B cell (primary cell): ENCODE results near the gene NOL6. TPM values are rescaled to one million over a fixed set of nuclear protein-coding genes. Genes with fewer than 3 reads are reported as not detected.

Experiments
- ATAC-seq: fragments of 200-7000 bp; cut with Tn5 transposase; one replicate; pipeline ENCODE4 v1.10.0; 2021; ENCODE audit warnings: low read depth, mild to moderate bottlenecking, moderate number of reproducible peaks, moderate library complexity
- CTCF ChIA-PET: fragments of 350-600 bp; sonication (Branson Sonifier 250); formaldehyde crosslinking; loops from one replicate; lab custom pipeline; 2021; ENCODE audit warnings: antibody characterized with exemption, inconsistent platforms; lab: Charles Lee
- POLR2A ChIA-PET: fragments of 350-600 bp; sonication (Branson Sonifier 250); formaldehyde crosslinking; loops from one replicate; lab custom pipeline; 2021; ENCODE audit warnings: antibody characterized with exemption; lab: Charles Lee
- DNase-seq: peaks from one replicate; pipeline ENCODE4 v3.0.0; 2013
- H2AFZ ChIP-seq: 2 replicates; pipeline ENCODE4 v1.6.1; 2012; ENCODE audit warnings: mild to moderate bottlenecking, low read depth, low read length; ENCODE audit not compliant: insufficient read depth, poor library complexity, severe bottlenecking
- H3K27ac ChIP-seq, 2 donors: 1 replicate in 1 of 2; 2 replicates in 1 of 2; pipeline ENCODE4 v1.5.1; 2012 to 2013; ENCODE audit warnings: low read length in 2 of 2, mild to moderate bottlenecking in 2 of 2, moderate library complexity in 1 of 2
- H3K27me3 ChIP-seq, 4 experiments: fragments of 200-600 bp in 1 of 4; sonication (generic) in 1 of 4; replicated peaks in 1 of 4; 1 replicate in 2 of 4; 2 replicates in 2 of 4; pipeline versions ENCODE4 v1.6.1 to v1.7.0; 2013 to 2016; ENCODE audit warnings: low read length in 3 of 4, mild to moderate bottlenecking in 2 of 4, mixed read lengths in 1 of 4, moderate library complexity in 1 of 4; ENCODE audit not compliant: insufficient read depth in 4 of 4, control insufficient read depth in 3 of 4; ENCODE audit errors: control extremely low read depth in 1 of 4
- H3K36me3 ChIP-seq, 2 experiments: replicated peaks in 1 of 2; 1 replicate in 1 of 2; 2 replicates in 1 of 2; pipeline versions ENCODE4 v1.6.1 to v1.7.1; 2013; ENCODE audit warnings: low read length in 1 of 2; ENCODE audit not compliant: insufficient read depth in 2 of 2, control insufficient read depth in 1 of 2; ENCODE audit errors: control extremely low read depth in 1 of 2, extremely low read depth in 1 of 2
- H3K4me1 ChIP-seq, 2 donors: fragments of 200-600 bp in 1 of 2; sonication (generic) in 1 of 2; 1 replicate in 1 of 2; 2 replicates in 1 of 2; pipeline versions ENCODE4 v1.5.1 to v1.6.1; 2013 to 2017; ENCODE audit warnings: low read length in 2 of 2; ENCODE audit not compliant: control insufficient read depth in 2 of 2, insufficient read depth in 2 of 2
- H3K4me2 ChIP-seq: replicated peaks from 2 replicates; pipeline ENCODE3; 2012; ENCODE audit warnings: mild to moderate bottlenecking, low read depth, low read length; ENCODE audit not compliant: poor library complexity, severe bottlenecking
- H3K4me3 ChIP-seq, 5 experiments: fragments of 200-600 bp in 1 of 5; sonication (generic) in 1 of 5; 1 replicate in 3 of 5; 2 replicates in 2 of 5; pipeline versions ENCODE4 v1.5.1 to v1.7.0; 2011 to 2016; ENCODE audit warnings: low read length in 4 of 5, mild to moderate bottlenecking in 4 of 5, low read depth in 2 of 5, control low read depth in 1 of 5, moderate library complexity in 1 of 5; ENCODE audit not compliant: insufficient read depth in 1 of 5; ENCODE audit errors: control extremely low read depth in 1 of 5, extremely low read depth in 1 of 5
- H3K79me2 ChIP-seq: fragments of 200-600 bp; sonication (generic); one replicate; pipeline ENCODE4 v1.6.0; 2016; ENCODE audit warnings: low read length; ENCODE audit not compliant: control insufficient read depth, insufficient read depth
- H3K9ac ChIP-seq: fragments of 200-600 bp; sonication (generic); 2 replicates; pipeline ENCODE4 v1.6.1; 2017; ENCODE audit warnings: mild to moderate bottlenecking, low read length, moderate library complexity
- H3K9me3 ChIP-seq, 3 donors: one replicate each; pipeline versions ENCODE4 v1.6.1 to v1.7.1; 2013; ENCODE audit warnings: low read length in 2 of 3; ENCODE audit not compliant: control insufficient read depth in 2 of 3, insufficient read depth in 1 of 3; ENCODE audit errors: control extremely low read depth in 1 of 3
- H4K20me1 ChIP-seq: 2 replicates; pipeline ENCODE4 v1.6.0; 2012; ENCODE audit warnings: mild to moderate bottlenecking, low read length; ENCODE audit not compliant: insufficient read depth, control insufficient read depth, poor library complexity, severe bottlenecking
- H3K27ac Mint-ChIP-seq: one replicate; pipeline ENCODE4 v1.8.0; 2021; ENCODE audit warnings: mixed read lengths
- H3K27me3 Mint-ChIP-seq: one replicate; pipeline ENCODE4 v1.8.0; 2021; ENCODE audit warnings: mixed read lengths
- H3K4me1 Mint-ChIP-seq: one replicate; pipeline ENCODE4 v1.8.0; 2021; ENCODE audit warnings: mixed read lengths
- H3K4me3 Mint-ChIP-seq: one replicate; pipeline ENCODE4 v1.8.0; 2021; ENCODE audit warnings: mixed read lengths
- H3K9me3 Mint-ChIP-seq: one replicate; pipeline ENCODE4 v1.8.0; 2022; ENCODE audit warnings: mixed read lengths; ENCODE audit not compliant: insufficient read depth
- EZH2 ChIP-seq: IDR thresholded peaks from 2 replicates; pipeline ENCODE4 v1.6.1; 2012; ENCODE audit warnings: borderline replicate concordance, low read depth, mild to moderate bottlenecking, moderate library complexity, low read length; ENCODE audit not compliant: insufficient read depth, poor library complexity, severe bottlenecking
- WGBS: methylation state at CpG from one replicate; pipeline ENCODE4 v1.1.5; 2013; ENCODE audit warnings: missing lambda C conversion rate; ENCODE audit not compliant: insufficient coverage; 5-methylcytosine and 5-hydroxymethylcytosine counted together
- intact Hi-C: fragments of 100-400 bp; cut with micrococcal nuclease; formaldehyde crosslinking; loops from one replicate; pipeline ENCODE4 v1.10.0; 2022
- polyA plus RNA-seq: library from polyadenylated mRNA; depleted of rRNA; stranded (reverse); fragments of >200 nt; gene quantifications from 2 replicates; pipeline ENCODE4 v1.2.3, GENCODE V29; 2012
- total RNA-seq, 2 donors: library from RNA; stranded (reverse); fragments of 120-200 nt in 1 of 2; gene quantifications; 1 replicate in 1 of 2; 2 replicates in 1 of 2; pipeline versions ENCODE4 v1.2.3 to v1.2.4, GENCODE V29; 2013 to 2022
- TF ChIP-seq, protein P1 (sequence below): fragments of 200-600 bp; IDR thresholded peaks from one replicate; pipeline ENCODE4 v1.8.0; 2022; ENCODE audit warnings: antibody characterized with exemption, mild to moderate bottlenecking

The NOL6 gene
- total and polyA plus RNA-seq, 2 donors (not counting 1 experiment from before 2014, with no cell fraction given): 31.8 to 40.1 TPM

DNA sequence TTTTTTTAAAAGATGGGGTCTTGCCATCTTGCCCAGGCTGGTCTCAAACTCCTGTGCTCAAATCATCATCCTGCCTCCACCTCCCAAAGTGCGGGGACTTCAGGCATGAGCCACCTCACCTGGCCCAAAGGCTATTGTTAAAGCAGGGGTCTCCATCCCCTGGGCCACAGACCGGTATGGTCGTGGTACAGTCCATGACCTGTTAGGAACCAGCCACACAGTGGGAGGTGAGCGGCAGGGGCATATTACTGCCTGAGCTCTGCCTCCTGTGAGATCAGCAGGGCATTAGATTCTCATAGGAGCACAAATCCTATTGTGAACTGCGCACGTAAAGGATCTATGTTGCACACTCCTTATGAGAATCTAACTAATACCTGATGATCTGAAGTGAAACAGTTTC, 7.3 kb upstream of the NOL6 start:
- no peaks in the 10 kb centered on the region for H3K9me3 Mint-ChIP-seq
- no peaks in the 10 kb centered on the region for H3K79me2 ChIP-seq
- no peaks in the 10 kb centered on the region for H3K4me1 ChIP-seq
- TF ChIP-seq, protein P1, sequence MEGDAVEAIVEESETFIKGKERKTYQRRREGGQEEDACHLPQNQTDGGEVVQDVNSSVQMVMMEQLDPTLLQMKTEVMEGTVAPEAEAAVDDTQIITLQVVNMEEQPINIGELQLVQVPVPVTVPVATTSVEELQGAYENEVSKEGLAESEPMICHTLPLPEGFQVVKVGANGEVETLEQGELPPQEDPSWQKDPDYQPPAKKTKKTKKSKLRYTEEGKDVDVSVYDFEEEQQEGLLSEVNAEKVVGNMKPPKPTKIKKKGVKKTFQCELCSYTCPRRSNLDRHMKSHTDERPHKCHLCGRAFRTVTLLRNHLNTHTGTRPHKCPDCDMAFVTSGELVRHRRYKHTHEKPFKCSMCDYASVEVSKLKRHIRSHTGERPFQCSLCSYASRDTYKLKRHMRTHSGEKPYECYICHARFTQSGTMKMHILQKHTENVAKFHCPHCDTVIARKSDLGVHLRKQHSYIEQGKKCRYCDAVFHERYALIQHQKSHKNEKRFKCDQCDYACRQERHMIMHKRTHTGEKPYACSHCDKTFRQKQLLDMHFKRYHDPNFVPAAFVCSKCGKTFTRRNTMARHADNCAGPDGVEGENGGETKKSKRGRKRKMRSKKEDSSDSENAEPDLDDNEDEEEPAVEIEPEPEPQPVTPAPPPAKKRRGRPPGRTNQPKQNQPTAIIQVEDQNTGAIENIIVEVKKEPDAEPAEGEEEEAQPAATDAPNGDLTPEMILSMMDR: no peak
- TF ChIP-seq EZH2: no peak
- H3K27me3 ChIP-seq: no peaks in the 10 kb centered on the region
- H3K27ac ChIP-seq: no peak overlapping the region
- H4K20me1 ChIP-seq: no peaks in the 10 kb centered on the region
- no peak for ATAC-seq
- no peaks in the 10 kb centered on the region for H3K9me3 ChIP-seq
- H3K27ac Mint-ChIP-seq: no peak overlapping the region
- no peak overlapping the region for H3K4me3 ChIP-seq
- peaks cover 4% of the 10 kb centered on the region for H3K27me3 Mint-ChIP-seq
- ChIA-PET POLR2A (interaction anchor here (0.7 kb wide), 1 partner anchor 808 kb away, joined by 5 read pairs; no protein-coding TSS in a partner anchor), CTCF (no interaction called here)
- no peaks in the 10 kb centered on the region for H3K36me3 ChIP-seq
- no peak for DNase-seq
- H3K9ac ChIP-seq: no peak overlapping the region
- WGBS: 97% methylated on average over 6 of the region's 6 CpGs
- no peak overlapping the region for H3K4me2 ChIP-seq
- no peak overlapping the region for H3K4me3 Mint-ChIP-seq
- no peaks in the 10 kb centered on the region for H3K4me1 Mint-ChIP-seq
- intact Hi-C loops: no loop called here
- H2AFZ ChIP-seq: no peak overlapping the region

DNA sequence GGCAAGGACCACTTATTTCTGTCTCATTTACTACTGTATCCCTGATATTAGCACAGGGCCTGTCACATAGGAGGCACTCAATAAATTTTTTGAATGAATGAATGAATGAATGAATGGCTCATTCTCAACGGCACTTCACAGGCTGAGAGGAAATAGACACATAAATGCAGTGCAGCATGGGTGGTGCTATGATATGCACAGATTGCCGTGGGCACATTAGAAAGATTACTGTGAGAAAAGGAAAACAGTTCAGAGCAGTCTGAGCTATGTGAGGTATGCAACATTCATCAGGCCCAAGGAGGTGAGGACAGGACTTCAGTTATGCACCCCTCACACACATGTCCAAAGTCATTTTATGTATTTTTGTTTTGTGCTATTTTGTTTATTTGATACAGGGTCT, 6.4 kb upstream of the NOL6 start:
- no peaks in the 10 kb centered on the region for H3K79me2 ChIP-seq
- H3K27ac ChIP-seq: no peak overlapping the region
- ChIA-PET POLR2A (no interaction called here), CTCF (interaction anchor here (0.9 to 1.2 kb wide), 2 partner anchors 14 to 19 kb away, joined by 3 to 6 read pairs; no protein-coding TSS in a partner anchor)
- no peak overlapping the region for H2AFZ ChIP-seq
- TF ChIP-seq EZH2: no peak
- TF ChIP-seq, protein P1: no peak
- DNase-seq: no peak
- H3K27me3 ChIP-seq: no peaks in the 10 kb centered on the region
- WGBS: 92% methylated on average over 2 of the region's 2 CpGs
- intact Hi-C loops: no loop called here
- no peak overlapping the region for H3K4me3 ChIP-seq
- H3K4me1 Mint-ChIP-seq: no peaks in the 10 kb centered on the region
- H3K36me3 ChIP-seq: no peaks in the 10 kb centered on the region
- no peaks in the 10 kb centered on the region for H4K20me1 ChIP-seq
- ATAC-seq: no peak
- H3K27me3 Mint-ChIP-seq: peaks cover 2% of the 10 kb centered on the region
- H3K27ac Mint-ChIP-seq: no peak overlapping the region
- H3K4me1 ChIP-seq: no peaks in the 10 kb centered on the region
- no peaks in the 10 kb centered on the region for H3K9me3 Mint-ChIP-seq
- no peaks in the 10 kb centered on the region for H3K9me3 ChIP-seq
- no peak overlapping the region for H3K4me2 ChIP-seq
- no peak overlapping the region for H3K9ac ChIP-seq
- no peak overlapping the region for H3K4me3 Mint-ChIP-seq
